Measurements from ENCODE around the gene PXK.
A peak's percentile ranks its signal among the peaks of the same experiment; 100 is the strongest.

The PXK gene

DNA sequence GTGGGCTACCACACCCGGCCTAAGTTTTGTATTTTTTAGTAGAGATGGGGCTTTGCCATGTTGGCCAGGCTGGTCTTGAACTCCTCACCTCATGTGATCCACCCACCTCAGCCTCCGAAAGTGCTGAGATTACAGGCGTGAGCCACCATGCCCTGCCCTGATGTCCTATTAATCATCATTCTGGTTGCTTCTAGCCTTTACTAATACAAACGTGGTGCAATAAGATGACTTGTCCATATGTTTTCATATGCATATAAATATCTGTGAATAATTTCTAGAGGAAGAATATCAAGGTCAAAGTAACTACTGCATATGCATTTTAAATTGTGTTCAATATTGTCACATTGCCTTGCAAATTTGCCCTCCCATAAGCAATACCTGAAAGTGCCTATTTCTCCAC lies 126.5 kb downstream of the PXK start:
- H3K9me3 Mint-ChIP-seq (ENCODE audit: low read depth): peaks cover 4% of the 10 kb centered on the region
- no peak overlapping the region for H3K4me3 Mint-ChIP-seq
- no peaks in the 10 kb centered on the region for H3K27me3 Mint-ChIP-seq
- H3K27ac Mint-ChIP-seq: no peak overlapping the region
- peaks cover 9% of the 10 kb centered on the region for H3K4me1 Mint-ChIP-seq (ENCODE audit: low read depth)
- peaks cover 17% of the 10 kb centered on the region for H3K36me3 Mint-ChIP-seq

DNA sequence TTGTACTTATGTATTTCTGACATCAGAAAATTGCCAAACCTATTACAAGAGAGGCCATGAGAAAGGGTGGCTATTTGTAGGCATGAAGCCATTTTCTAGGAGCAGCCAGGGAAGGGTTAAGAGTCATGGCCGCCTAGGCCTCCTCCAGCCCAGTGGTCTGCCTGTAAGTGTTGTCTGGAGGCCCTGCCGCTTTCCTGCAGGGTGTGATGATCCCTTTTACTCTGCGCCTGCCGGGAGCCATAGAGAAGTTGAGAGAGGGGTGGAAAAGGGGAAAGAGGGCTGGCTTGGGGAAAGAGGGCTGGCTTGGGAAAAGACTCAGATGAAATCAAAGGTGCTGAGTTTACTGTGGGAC lies 130.1 kb downstream of the PXK start:
- Mint-ChIP-seq H3K27ac (no peak overlapping the region), H3K36me3 (no peaks in the 10 kb centered on the region), H3K9me3 (ENCODE audit: low read depth) (no peaks in the 10 kb centered on the region), H3K4me3 (no peak overlapping the region), H3K27me3 (no peaks in the 10 kb centered on the region), H3K4me1 (ENCODE audit: low read depth) (peaks cover 14% of the 10 kb centered on the region)

DNA sequence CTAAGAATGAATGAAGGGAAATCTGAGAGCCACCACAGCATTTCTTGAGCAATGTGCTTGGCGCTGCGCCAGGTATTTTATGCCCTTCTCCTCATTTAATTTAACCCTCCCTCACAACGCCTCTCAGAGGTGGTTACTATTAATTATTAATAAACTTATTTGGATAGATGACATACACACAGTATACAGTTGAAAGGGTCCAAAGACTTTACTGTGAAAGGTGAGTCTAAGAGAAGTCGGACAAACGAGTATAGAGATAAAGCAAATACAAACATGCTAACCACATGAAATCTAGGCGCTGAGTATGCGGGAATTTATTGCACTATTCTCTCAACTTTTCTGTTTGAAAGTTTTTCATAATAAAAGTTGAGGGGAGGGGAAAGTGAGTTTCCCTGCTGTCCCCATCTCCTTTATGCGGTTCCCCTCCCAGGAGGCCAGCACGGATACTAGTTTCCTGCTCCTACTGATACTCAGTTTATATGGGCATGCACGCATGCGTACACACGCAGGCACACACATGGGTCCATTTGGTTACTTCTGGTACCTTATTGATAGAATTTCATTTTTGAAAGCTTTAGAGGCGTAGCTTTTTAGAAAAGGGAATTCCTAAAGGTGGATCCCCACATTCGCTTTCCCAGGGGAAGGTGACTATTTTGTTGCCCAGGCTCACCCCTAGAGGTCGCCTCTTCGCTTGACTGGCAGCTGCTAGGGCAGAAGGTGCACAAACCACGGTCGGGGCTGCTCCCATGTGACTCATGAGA lies 130.7 kb downstream of the PXK start:
- H3K9me3 Mint-ChIP-seq (ENCODE audit: low read depth): no peaks in the 10 kb centered on the region
- H3K27me3 Mint-ChIP-seq: no peaks in the 10 kb centered on the region
- peaks cover 14% of the 10 kb centered on the region for H3K4me1 Mint-ChIP-seq (ENCODE audit: low read depth)
- H3K27ac Mint-ChIP-seq: no peak overlapping the region
- H3K36me3 Mint-ChIP-seq: no peaks in the 10 kb centered on the region
- peak overlapping the region; percentile 67 for H3K4me3 Mint-ChIP-seq

DNA sequence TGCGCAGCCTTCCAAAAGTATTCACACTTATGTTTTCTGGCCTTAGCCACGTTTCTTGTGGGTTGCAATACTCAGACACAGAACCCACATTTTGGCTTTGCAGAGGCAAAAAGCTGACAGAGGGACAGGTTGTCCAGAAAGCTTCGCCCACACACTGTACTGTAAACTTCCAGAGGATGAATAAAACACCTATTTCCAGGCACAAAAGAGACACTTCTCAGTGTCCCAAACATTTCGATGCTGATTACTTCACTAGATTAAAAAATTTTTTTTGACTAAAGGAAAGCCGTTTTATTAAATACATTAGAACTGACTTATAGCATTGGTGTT lies 131.2 kb downstream of the PXK start:
- no peak overlapping the region for H3K27ac Mint-ChIP-seq
- H3K4me1 Mint-ChIP-seq (ENCODE audit: low read depth): peaks cover 14% of the 10 kb centered on the region
- H3K27me3 Mint-ChIP-seq: no peaks in the 10 kb centered on the region
- no peaks in the 10 kb centered on the region for H3K9me3 Mint-ChIP-seq (ENCODE audit: low read depth)
- H3K36me3 Mint-ChIP-seq: no peaks in the 10 kb centered on the region
- peak overlapping the region; percentile 67 for H3K4me3 Mint-ChIP-seq

DNA sequence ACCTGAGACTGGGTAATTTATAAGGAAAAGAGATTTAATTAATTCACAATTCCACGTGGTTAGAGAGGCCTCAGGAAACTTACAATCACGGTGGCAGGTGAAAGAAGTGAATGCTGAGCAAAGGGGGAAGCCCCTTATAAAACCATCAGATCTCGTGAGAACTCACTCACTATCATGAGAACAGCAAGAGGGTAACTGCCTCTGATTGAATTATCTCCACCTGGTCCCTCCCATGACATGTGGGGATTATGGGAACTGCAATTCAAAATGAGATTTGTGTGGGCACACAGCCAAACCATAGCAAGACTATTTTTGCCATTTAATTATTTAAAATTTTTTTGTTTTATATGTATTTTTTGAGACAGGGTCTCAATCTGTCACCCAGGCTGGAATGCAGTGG lies 132.2 kb downstream of the PXK start:
- Mint-ChIP-seq H3K36me3 (no peaks in the 10 kb centered on the region), H3K27me3 (no peaks in the 10 kb centered on the region), H3K9me3 (ENCODE audit: low read depth) (no peaks in the 10 kb centered on the region), H3K4me1 (ENCODE audit: low read depth) (peaks cover 14% of the 10 kb centered on the region), H3K4me3 (no peak overlapping the region), H3K27ac (no peak overlapping the region)

DNA sequence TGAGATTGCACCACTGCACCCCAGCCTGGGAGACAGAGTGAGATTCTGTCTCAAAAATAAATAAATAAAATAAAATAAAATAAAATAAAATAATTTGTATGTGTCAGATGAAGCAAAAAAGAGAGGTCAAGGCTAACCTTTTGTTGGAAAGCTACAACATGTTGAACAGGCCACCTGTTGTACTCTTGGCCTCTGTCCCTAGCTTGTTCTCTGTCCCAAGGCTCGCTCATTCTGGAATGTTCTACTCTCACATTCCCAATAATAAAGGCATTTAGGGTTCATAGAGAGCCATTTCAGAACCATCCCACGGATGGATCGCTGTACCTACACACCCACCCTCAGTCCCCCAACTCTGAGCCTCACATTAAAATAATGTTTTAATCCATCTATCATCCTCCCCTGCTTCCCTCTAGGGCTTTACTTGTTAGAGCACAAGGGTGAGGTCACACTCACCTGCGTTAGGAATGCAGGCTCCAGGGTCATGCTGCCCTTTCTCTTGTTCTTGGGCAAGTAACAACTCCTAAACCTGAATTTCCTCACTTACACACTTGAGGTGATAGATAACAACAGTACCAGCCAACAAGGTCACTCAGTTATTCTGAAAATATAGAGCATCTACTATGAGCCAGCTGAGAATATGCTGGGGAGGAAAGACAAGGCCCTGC lies 134.3 kb downstream of the PXK start:
- Mint-ChIP-seq H3K9me3 (ENCODE audit: low read depth) (no peaks in the 10 kb centered on the region), H3K4me3 (no peak overlapping the region), H3K36me3 (no peaks in the 10 kb centered on the region), H3K4me1 (ENCODE audit: low read depth) (peaks cover 28% of the 10 kb centered on the region), H3K27me3 (no peaks in the 10 kb centered on the region), H3K27ac (no peak overlapping the region)

DNA sequence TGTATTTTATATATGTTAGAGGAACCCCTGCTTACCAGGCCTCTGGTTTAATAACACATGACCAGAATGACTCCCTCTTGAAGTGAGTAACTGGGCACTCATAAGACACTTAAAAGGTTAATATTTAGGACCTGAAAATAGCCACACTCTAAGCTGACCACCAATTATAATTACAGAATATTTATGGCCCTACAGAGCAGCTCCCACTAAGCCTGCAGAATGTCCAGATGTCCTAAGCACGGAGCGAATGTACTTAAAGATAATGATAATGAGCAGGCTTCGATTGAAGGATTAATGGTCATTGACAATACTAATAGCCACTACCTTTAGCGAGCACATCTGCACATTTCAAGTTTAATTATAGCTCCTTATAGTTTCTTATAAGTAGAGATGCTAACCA lies 136.4 kb downstream of the PXK start:
- Mint-ChIP-seq H3K4me1 (ENCODE audit: low read depth) (peaks cover 21% of the 10 kb centered on the region), H3K36me3 (no peaks in the 10 kb centered on the region), H3K4me3 (no peak overlapping the region), H3K9me3 (ENCODE audit: low read depth) (no peaks in the 10 kb centered on the region), H3K27me3 (no peaks in the 10 kb centered on the region), H3K27ac (no peak overlapping the region)

DNA sequence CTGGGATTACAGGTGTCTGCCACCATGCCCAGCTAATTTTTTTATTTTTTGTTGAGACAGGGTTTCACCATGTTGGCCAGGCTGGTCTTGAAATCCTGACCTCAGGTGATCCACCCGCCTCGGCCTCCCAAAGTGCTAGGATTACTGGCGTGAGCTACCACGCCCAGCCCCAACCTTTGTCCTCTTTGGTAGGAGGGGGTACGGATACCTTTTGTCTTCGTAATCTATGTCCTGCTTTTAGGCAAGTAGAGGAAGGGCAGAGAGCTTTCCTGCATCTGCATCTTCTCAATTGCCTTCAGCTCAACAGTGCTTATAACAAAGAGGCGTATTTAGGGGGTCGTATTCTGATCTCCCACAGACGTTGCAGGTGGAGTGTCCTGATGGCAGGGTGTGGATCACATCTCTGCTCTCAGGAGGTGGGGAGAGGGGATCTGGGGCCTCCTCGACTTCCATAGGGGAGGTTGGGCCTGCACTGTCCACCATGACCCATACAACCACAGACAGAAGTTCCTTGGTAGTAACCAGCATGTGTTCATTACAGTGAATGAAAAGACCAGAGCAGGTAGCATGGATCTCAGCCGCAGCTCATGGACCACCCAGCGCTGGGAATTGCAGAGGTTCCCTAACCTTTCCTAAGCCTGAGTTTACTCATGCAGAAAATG lies 137.8 kb downstream of the PXK start:
- no peaks in the 10 kb centered on the region for H3K27me3 Mint-ChIP-seq
- H3K4me1 Mint-ChIP-seq (ENCODE audit: low read depth): peaks cover 28% of the 10 kb centered on the region
- peak overlapping the region; percentile 54 for H3K27ac Mint-ChIP-seq
- H3K4me3 Mint-ChIP-seq: no peak overlapping the region
- H3K36me3 Mint-ChIP-seq: no peaks in the 10 kb centered on the region
- no peaks in the 10 kb centered on the region for H3K9me3 Mint-ChIP-seq (ENCODE audit: low read depth)

DNA sequence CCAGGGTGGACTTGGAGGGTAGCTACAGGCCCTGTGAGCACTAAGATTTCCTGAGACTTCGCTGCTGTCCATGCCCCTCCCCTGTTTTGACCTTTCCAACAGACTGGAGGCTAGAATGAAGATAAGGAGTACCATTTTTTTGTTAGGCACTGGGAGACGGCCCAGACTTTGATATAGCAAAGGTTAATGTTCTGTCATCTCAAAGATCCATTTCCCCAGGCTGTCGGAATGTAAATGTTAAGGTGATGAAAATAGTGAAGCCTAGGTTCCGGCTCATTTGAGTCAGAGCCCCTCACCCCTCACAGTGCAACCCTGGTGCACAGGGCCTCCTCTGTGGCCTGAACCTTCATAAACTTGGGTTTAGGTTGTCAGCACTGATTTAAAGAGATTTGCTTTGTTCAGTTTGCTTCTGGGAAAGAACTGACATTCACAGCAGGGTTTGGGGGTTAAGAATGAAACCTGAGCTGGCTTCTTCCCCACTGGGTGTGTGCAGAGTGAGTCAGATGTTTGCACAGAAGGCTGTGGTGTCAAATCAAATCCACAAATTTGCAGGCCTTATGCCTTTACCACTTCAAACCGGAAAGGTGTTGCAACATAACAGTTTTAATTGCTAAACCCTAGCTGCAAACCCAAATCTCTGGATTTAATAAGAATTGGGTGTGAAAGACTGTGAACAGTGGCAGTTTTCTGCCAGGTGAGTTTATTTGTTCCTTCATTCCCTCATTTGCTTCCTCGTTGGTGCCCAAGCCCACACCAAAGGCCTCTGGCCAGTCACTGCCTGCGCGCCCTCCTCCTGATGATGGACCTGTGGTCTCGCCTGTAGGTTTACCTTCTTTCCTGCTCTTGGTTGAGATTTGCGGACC lies 138.6 kb downstream of the PXK start:
- Mint-ChIP-seq H3K27ac (peak overlapping the region; percentile 54), H3K9me3 (ENCODE audit: low read depth) (no peaks in the 10 kb centered on the region), H3K4me3 (no peak overlapping the region), H3K4me1 (ENCODE audit: low read depth) (peaks cover 28% of the 10 kb centered on the region), H3K36me3 (no peaks in the 10 kb centered on the region), H3K27me3 (no peaks in the 10 kb centered on the region)

DNA sequence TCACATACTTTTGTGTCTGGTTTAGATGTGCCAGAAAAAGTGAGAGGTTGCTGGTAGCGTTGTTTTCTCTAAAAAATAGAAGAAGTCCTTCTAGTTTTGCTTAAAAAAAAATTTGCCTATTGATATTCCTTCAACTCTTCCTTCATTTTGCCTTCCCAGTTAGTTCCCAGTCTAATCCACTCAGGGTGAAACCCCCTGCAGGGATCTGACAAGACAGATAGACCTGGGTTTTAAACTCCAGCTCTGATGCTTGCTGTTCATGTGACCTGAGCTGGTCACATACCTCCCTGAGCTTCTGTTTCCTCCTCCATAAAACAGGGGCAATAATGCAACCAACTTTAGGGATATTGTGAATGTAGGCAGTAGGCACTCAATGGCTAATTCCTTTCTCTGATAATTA lies 140.6 kb downstream of the PXK start:
- no peaks in the 10 kb centered on the region for H3K27me3 Mint-ChIP-seq
- H3K4me3 Mint-ChIP-seq: no peak overlapping the region
- no peak overlapping the region for H3K27ac Mint-ChIP-seq
- no peaks in the 10 kb centered on the region for H3K9me3 Mint-ChIP-seq (ENCODE audit: low read depth)
- peaks cover 28% of the 10 kb centered on the region for H3K4me1 Mint-ChIP-seq (ENCODE audit: low read depth)
- peaks cover 2% of the 10 kb centered on the region for H3K36me3 Mint-ChIP-seq

DNA sequence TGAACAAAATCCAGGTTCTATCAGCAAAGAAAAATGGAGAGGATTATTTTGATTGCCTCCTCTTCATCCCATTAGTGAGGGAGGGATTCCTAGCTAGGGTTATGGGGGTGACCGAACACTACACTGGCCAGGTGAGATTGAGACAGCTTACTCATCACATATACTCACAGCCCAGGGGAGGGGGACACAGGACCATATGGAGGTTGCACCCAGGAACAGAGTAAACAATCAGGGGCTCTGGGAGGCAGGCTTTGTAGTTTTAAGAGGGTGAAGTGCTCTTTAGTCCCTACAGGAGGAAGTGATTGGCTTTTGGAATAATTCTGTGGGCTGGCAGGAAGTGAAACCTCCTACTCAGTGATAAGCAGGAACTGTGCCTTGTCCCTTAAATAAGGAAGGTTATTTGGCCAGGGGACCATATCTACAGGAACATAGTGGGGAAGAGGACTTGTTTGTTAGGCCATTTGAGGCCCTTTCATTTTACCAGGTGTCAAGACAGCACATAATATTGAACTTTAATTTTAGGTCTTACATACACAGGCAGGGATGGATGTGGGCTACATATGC lies 141.7 kb downstream of the PXK start:
- Mint-ChIP-seq H3K9me3 (ENCODE audit: low read depth) (no peaks in the 10 kb centered on the region), H3K4me1 (ENCODE audit: low read depth) (peaks cover 28% of the 10 kb centered on the region), H3K4me3 (no peak overlapping the region), H3K27ac (no peak overlapping the region), H3K36me3 (peaks cover 2% of the 10 kb centered on the region), H3K27me3 (no peaks in the 10 kb centered on the region)

DNA sequence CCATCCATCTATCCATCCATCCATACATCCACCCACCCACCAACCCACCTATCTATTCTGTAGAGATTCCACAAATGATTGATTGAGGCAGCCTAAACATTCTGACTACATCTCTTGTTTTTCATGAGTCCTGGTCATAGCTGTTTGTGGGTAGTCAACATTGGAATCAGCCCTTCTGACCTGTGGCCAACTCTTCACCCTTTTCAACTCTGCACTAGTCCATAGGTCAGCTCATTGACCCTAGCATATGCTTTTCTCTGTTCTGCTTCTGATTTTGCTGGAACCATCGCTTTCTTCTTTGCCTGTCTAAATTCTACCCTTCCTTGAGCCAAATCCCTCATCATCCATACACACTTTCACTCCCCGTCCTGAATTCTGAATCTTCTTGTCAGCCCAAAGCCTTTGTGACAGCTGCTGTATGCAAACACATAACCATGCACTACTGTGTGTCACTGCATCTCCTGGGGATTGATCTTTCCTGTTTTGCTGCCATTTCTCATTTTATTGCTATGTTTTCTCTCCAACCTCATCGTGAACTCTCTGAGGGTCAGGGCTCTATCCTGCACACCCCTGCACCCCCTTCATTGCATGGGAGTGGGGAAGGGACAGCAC lies 142.4 kb downstream of the PXK start:
- H3K4me3 Mint-ChIP-seq: no peak overlapping the region
- H3K27ac Mint-ChIP-seq: no peak overlapping the region
- peaks cover 2% of the 10 kb centered on the region for H3K36me3 Mint-ChIP-seq
- peaks cover 28% of the 10 kb centered on the region for H3K4me1 Mint-ChIP-seq (ENCODE audit: low read depth)
- H3K9me3 Mint-ChIP-seq (ENCODE audit: low read depth): no peaks in the 10 kb centered on the region
- no peaks in the 10 kb centered on the region for H3K27me3 Mint-ChIP-seq

All from activated naive CD8-positive, alpha-beta T cell (primary cell).